ENCODE data around the gene DCLRE1B. TPM values are rescaled to one million over a fixed set of nuclear protein-coding genes. Genes with fewer than 3 reads are reported as not detected.

DCLRE1B gene
- total RNA-seq, 2 donors from 2014 or later: 5.4 to 7.0 TPM

- peak; percentile 21 for ATAC-seq
Measured at GRCh38 chr1:113872219-113872935, 32.7 kb upstream of the DCLRE1B start.

GRCh38 chr1:113874012-113874879 is 30.9 kb upstream of the DCLRE1B start:
- DNase-seq: no peak
- ATAC-seq: no peak
- no peaks in the 10 kb centered on the region for H3K9me3 ChIP-seq (ENCODE audit: control insufficient read depth, low read length, poor library complexity, severe bottlenecking)
- Mint-ChIP-seq H3K27me3 (no peaks in the 10 kb centered on the region), H3K4me1 (peaks cover 52% of the 10 kb centered on the region), H3K27ac (peak overlapping the region; percentile 82), H3K36me3 (ENCODE audit: low read depth) (peaks cover 3% of the 10 kb centered on the region), H3K4me3 (no peak overlapping the region)

More at GRCh38 chr1:113872219-113872935, 32.7 kb upstream of the DCLRE1B start:
- H3K27ac Mint-ChIP-seq: peak overlapping the region; percentile 82
- H3K4me3 Mint-ChIP-seq: peak overlapping the region; percentile 91
- no peak for DNase-seq
- peaks cover 3% of the 10 kb centered on the region for H3K36me3 Mint-ChIP-seq (ENCODE audit: low read depth)
- H3K4me1 Mint-ChIP-seq: peaks cover 50% of the 10 kb centered on the region
- H3K27me3 Mint-ChIP-seq: no peaks in the 10 kb centered on the region
- H3K9me3 ChIP-seq (ENCODE audit: control insufficient read depth, low read length, poor library complexity, severe bottlenecking): no peaks in the 10 kb centered on the region

- peaks cover 3% of the 10 kb centered on the region for H3K36me3 Mint-ChIP-seq (ENCODE audit: low read depth)
- ATAC-seq (no peak), DNase-seq (no peak)
- H3K27ac Mint-ChIP-seq: peak overlapping the region; percentile 82
- H3K27me3 Mint-ChIP-seq: no peaks in the 10 kb centered on the region
- H3K4me1 Mint-ChIP-seq: peaks cover 58% of the 10 kb centered on the region
- H3K9me3 ChIP-seq (ENCODE audit: control insufficient read depth, low read length, poor library complexity, severe bottlenecking): no peaks in the 10 kb centered on the region
- H3K4me3 Mint-ChIP-seq: no peak overlapping the region
Measured at GRCh38 chr1:113875714-113876113, 29.4 kb upstream of the DCLRE1B start.

GRCh38 chr1:113876176-113876575 is 28.9 kb upstream of the DCLRE1B start:
- Mint-ChIP-seq H3K4me3 (no peak overlapping the region), H3K4me1 (peaks cover 60% of the 10 kb centered on the region), H3K36me3 (ENCODE audit: low read depth) (peaks cover 3% of the 10 kb centered on the region), H3K27ac (peak overlapping the region; percentile 82), H3K27me3 (no peaks in the 10 kb centered on the region)
- ATAC-seq: no peak
- DNase-seq: no peak
- H3K9me3 ChIP-seq (ENCODE audit: control insufficient read depth, low read length, poor library complexity, severe bottlenecking): no peaks in the 10 kb centered on the region

GRCh38 chr1:113879739-113880038 is 25.4 kb upstream of the DCLRE1B start:
- Mint-ChIP-seq H3K27ac (peak overlapping the region; percentile 90), H3K4me1 (peaks cover 52% of the 10 kb centered on the region), H3K4me3 (no peak overlapping the region), H3K27me3 (no peaks in the 10 kb centered on the region), H3K36me3 (ENCODE audit: low read depth) (peaks cover 3% of the 10 kb centered on the region)
- ATAC-seq (no peak), DNase-seq (no peak)
- H3K9me3 ChIP-seq (ENCODE audit: control insufficient read depth, low read length, poor library complexity, severe bottlenecking): no peaks in the 10 kb centered on the region

- H3K9me3 ChIP-seq (ENCODE audit: control insufficient read depth, low read length, poor library complexity, severe bottlenecking): no peaks in the 10 kb centered on the region
- Mint-ChIP-seq H3K4me1 (peaks cover 51% of the 10 kb centered on the region), H3K27ac (peak overlapping the region; percentile 90), H3K36me3 (ENCODE audit: low read depth) (peaks cover 3% of the 10 kb centered on the region), H3K27me3 (no peaks in the 10 kb centered on the region), H3K4me3 (no peak overlapping the region)
- ATAC-seq (no peak), DNase-seq (no peak)
Measured at GRCh38 chr1:113881661-113882060, 23.5 kb upstream of the DCLRE1B start.

GRCh38 chr1:113886417-113887401 is 18.4 kb upstream of the DCLRE1B start:
- Mint-ChIP-seq H3K4me3 (peak overlapping the region; percentile 83), H3K27ac (peak overlapping the region; percentile 44), H3K4me1 (peaks cover 29% of the 10 kb centered on the region), H3K27me3 (no peaks in the 10 kb centered on the region), H3K36me3 (ENCODE audit: low read depth) (no peaks in the 10 kb centered on the region)
- DNase-seq: no peak
- ATAC-seq: no peak
- no peaks in the 10 kb centered on the region for H3K9me3 ChIP-seq (ENCODE audit: control insufficient read depth, low read length, poor library complexity, severe bottlenecking)

- Mint-ChIP-seq H3K36me3 (ENCODE audit: low read depth) (no peaks in the 10 kb centered on the region), H3K4me3 (peak within 1 kb of the TSS; percentile 83), H3K27ac (peak within 1 kb of the TSS; percentile 44), H3K27me3 (no peaks in the 10 kb centered on the region), H3K4me1 (peaks cover 28% of the 10 kb centered on the region)
- ATAC-seq (no peak), DNase-seq (no peak)
- H3K9me3 ChIP-seq (ENCODE audit: control insufficient read depth, low read length, poor library complexity, severe bottlenecking): no peaks in the 10 kb centered on the region
Measured at GRCh38 chr1:113887402-113888175, 17.5 kb upstream of the DCLRE1B start, which contains the start of gene BCL2L15. TSS of gene BCL2L15 (minus strand) at chr1:113887581. CDS start at chr1:113887375, 206 bp downstream.

GRCh38 chr1:113890816-113891215 is 14.3 kb upstream of the DCLRE1B start:
- peaks cover 7% of the 10 kb centered on the region for H3K36me3 Mint-ChIP-seq (ENCODE audit: low read depth)
- ATAC-seq (no peak), DNase-seq (no peak)
- H3K27me3 Mint-ChIP-seq: no peaks in the 10 kb centered on the region
- peaks cover 22% of the 10 kb centered on the region for H3K4me1 Mint-ChIP-seq
- peak overlapping the region; percentile 24 for H3K27ac Mint-ChIP-seq
- H3K9me3 ChIP-seq (ENCODE audit: control insufficient read depth, low read length, poor library complexity, severe bottlenecking): no peaks in the 10 kb centered on the region
- no peak overlapping the region for H3K4me3 Mint-ChIP-seq

GRCh38 chr1:113891631-113892220 is 13.4 kb upstream of the DCLRE1B start:
- DNase-seq (no peak), ATAC-seq (no peak)
- H3K27me3 Mint-ChIP-seq: no peaks in the 10 kb centered on the region
- H3K27ac Mint-ChIP-seq: peak overlapping the region; percentile 24
- no peaks in the 10 kb centered on the region for H3K9me3 ChIP-seq (ENCODE audit: control insufficient read depth, low read length, poor library complexity, severe bottlenecking)
- H3K36me3 Mint-ChIP-seq (ENCODE audit: low read depth): peaks cover 10% of the 10 kb centered on the region
- H3K4me1 Mint-ChIP-seq: peaks cover 16% of the 10 kb centered on the region
- H3K4me3 Mint-ChIP-seq: no peak overlapping the region

- DNase-seq (no peak), ATAC-seq (no peak)
- Mint-ChIP-seq H3K27ac (peak overlapping the region; percentile 61), H3K36me3 (ENCODE audit: low read depth) (peaks cover 10% of the 10 kb centered on the region), H3K4me3 (no peak overlapping the region), H3K4me1 (peaks cover 15% of the 10 kb centered on the region), H3K27me3 (no peaks in the 10 kb centered on the region)
- H3K9me3 ChIP-seq (ENCODE audit: control insufficient read depth, low read length, poor library complexity, severe bottlenecking): no peaks in the 10 kb centered on the region
Measured at GRCh38 chr1:113893267-113893666, 11.9 kb upstream of the DCLRE1B start.

- no peak overlapping the region for H3K4me3 Mint-ChIP-seq
- no peak for DNase-seq
- H3K4me1 Mint-ChIP-seq: peaks cover 21% of the 10 kb centered on the region
- H3K36me3 Mint-ChIP-seq (ENCODE audit: low read depth): peaks cover 17% of the 10 kb centered on the region
- H3K27me3 Mint-ChIP-seq: no peaks in the 10 kb centered on the region
- no peaks in the 10 kb centered on the region for H3K9me3 ChIP-seq (ENCODE audit: control insufficient read depth, low read length, poor library complexity, severe bottlenecking)
- ATAC-seq: no peak
- peak overlapping the region; percentile 61 for H3K27ac Mint-ChIP-seq
Measured at GRCh38 chr1:113895098-113895497, 10.0 kb upstream of the DCLRE1B start.

Data from T-helper 17 cell (primary cell).